HG03280 (cell line): ENCODE data around the gene NXNL2.

Experiments used
- ATAC-seq: cut with Tn5 transposase; IDR thresholded peaks from one replicate; pipeline ENCODE4 v1.9.1; 2021; ENCODE audit warnings: mild to moderate bottlenecking, moderate library complexity; ENCODE audit not compliant: unreplicated experiment

Gene NXNL2

GRCh38 chr9:88534456-88535225 lies at the start of gene NXNL2:
Gene NXNL2, plus strand, starts transcription at chr9:88535178. Its CDS starts 257 bp downstream, at chr9:88535435.
- ATAC-seq = no peak

GRCh38 chr9:88488166-88488565 lies 46.8 kb upstream of the NXNL2 start:
- no peak for ATAC-seq

GRCh38 chr9:88494983-88495721 lies 39.8 kb upstream of the NXNL2 start:
- no peak for ATAC-seq

GRCh38 chr9:88497224-88497623 lies 37.8 kb upstream of the NXNL2 start:
- ATAC-seq = no peak

GRCh38 chr9:88498880-88499279 lies 36.1 kb upstream of the NXNL2 start:
- no peak for ATAC-seq

GRCh38 chr9:88501086-88501485 lies 33.9 kb upstream of the NXNL2 start:
- no peak for ATAC-seq

GRCh38 chr9:88502552-88503034 lies 32.4 kb upstream of the NXNL2 start:
- no peak for ATAC-seq

- no peak for ATAC-seq
These were observed 31.7 kb upstream of the NXNL2 start for GRCh38 chr9:88503081-88503844.

GRCh38 chr9:88503845-88504764 lies 30.9 kb upstream of the NXNL2 start:
- no peak for ATAC-seq

GRCh38 chr9:88508326-88508725 lies 26.7 kb upstream of the NXNL2 start:
- no peak for ATAC-seq

GRCh38 chr9:88511906-88512305 lies 23.1 kb upstream of the NXNL2 start:
- ATAC-seq = no peak

- ATAC-seq = no peak
These were observed 20.7 kb upstream of the NXNL2 start for GRCh38 chr9:88514247-88514646.

GRCh38 chr9:88521308-88521707 lies 13.7 kb upstream of the NXNL2 start:
- ATAC-seq = no peak

- ATAC-seq = no peak
These were observed 12.6 kb upstream of the NXNL2 start for GRCh38 chr9:88522360-88522759.

- ATAC-seq = no peak
These were observed 11.9 kb upstream of the NXNL2 start for GRCh38 chr9:88523056-88523455.

GRCh38 chr9:88524911-88525310 lies 10.1 kb upstream of the NXNL2 start:
- no peak for ATAC-seq

- no peak for ATAC-seq
These were observed 7.4 kb upstream of the NXNL2 start for GRCh38 chr9:88527618-88528017.

GRCh38 chr9:88528080-88528790 lies 6.7 kb upstream of the NXNL2 start:
- no peak for ATAC-seq

GRCh38 chr9:88529496-88529895 lies 5.5 kb upstream of the NXNL2 start:
- no peak for ATAC-seq

GRCh38 chr9:88530051-88530450 lies 4.9 kb upstream of the NXNL2 start:
- no peak for ATAC-seq
